ENCODE measurements around the gene ATAD3C.

- TF ChIP-seq CTCF (IDR thresholded peaks at IDR 0.05), result no peak
- TF ChIP-seq EZH2phosphoT487 (IDR thresholded peaks at IDR 0.05), result no peak
- no peak for TF ChIP-seq EZH2 (IDR thresholded peaks at IDR 0.05)
Observed at GRCh38 chr1:1452882-1453281, 3.4 kb downstream of the ATAD3C start.

Data from neural progenitor cell (in vitro differentiated cells).